ENCODE results near the gene TPSAB1. TPM values are rescaled to one million over a fixed set of nuclear protein-coding genes. Genes with fewer than 3 reads are reported as not detected.

The TPSAB1 gene
- total RNA-seq, 5 donors from 2014 or later (not counting 1 experiment from before 2014, with no cell fraction given): 0.39 to 1.6 (median 1.2) TPM; not detected in 2

GRCh38 chr16:1291576-1291974, 51.1 kb downstream of the TPSAB1 start:
- Histone ChIP-seq H3K9me3 (no peaks in the 10 kb centered on the region), H3K36me3 (ENCODE audit: control insufficient read depth in 2 of 2, extremely low read depth in 1 of 2, insufficient read depth in 1 of 2, low read length in 1 of 2) (no peaks in the 10 kb centered on the region), H3K4me3 (ENCODE audit: control insufficient read depth in 1 of 2, extremely low read depth in 1 of 2, low read length in 1 of 2) (no peak overlapping the region), H3K27ac (ENCODE audit: low read length) (no peak overlapping the region), H3K27me3 (replicated peaks in 1 of 2; ENCODE audit: control insufficient read depth in 2 of 2, extremely low read depth in 1 of 2, insufficient read depth in 2 of 2, low read length in 1 of 2) (peaks cover 5 to 77% of the 10 kb centered on the region in 2 experiments), H3K4me1 (ENCODE audit: control insufficient read depth in 1 of 2, extremely low read depth in 1 of 2, insufficient read depth in 2 of 2, low read length in 2 of 2) (peaks cover 0 to 10% of the 10 kb centered on the region in 2 experiments)
- H3K4me1 Mint-ChIP-seq: peaks cover 0 to 2% (median 0%) of the 10 kb centered on the region in 3 donors
- ChIA-PET CTCF (interaction anchor here in 1 of 2 donors (0.7 kb wide), 1 partner anchor 951 kb away, joined by 5 read pairs; no protein-coding TSS in a partner anchor), POLR2A (no interaction called here)
- no peaks in the 10 kb centered on the region for H3K36me3 Mint-ChIP-seq
- DNase-seq: no peak
- peaks cover 30 to 61% of the 10 kb centered on the region in 2 donors for H3K27me3 Mint-ChIP-seq
- no peak overlapping the region for H3K27ac Mint-ChIP-seq
- H3K4me3 Mint-ChIP-seq: no peak overlapping the region
- ATAC-seq (replicated peaks in 1 of 4): no peak
- 66% methylated on average over 17 of the region's 17 CpGs for WGBS (ENCODE audit: insufficient coverage)
- no peaks in the 10 kb centered on the region for H3K9me3 Mint-ChIP-seq

Other genes starting within 250 kb of the TPSAB1 start
- gene SSTR5, start 168.0 kb upstream of the TPSAB1 start, total RNA-seq: not detected
- not detected for gene C1QTNF8, start 144.5 kb upstream of the TPSAB1 start, total RNA-seq
- gene CACNA1H, start 87.6 kb upstream of the TPSAB1 start, total RNA-seq: 1 to 10 TPM; 3.4 to 8.2 (median 4.8) TPM
- not detected for gene TPSG1, start 15.4 kb upstream of the TPSAB1 start, total RNA-seq
- gene TPSB2, start 10.5 kb upstream of the TPSAB1 start, total RNA-seq: 1 to 10 TPM in 1 of 5 donors, under 1 TPM in 3, not detected in 1; 0.32 to 4.3 (median 0.52) TPM
- gene TPSD1, start 15.4 kb downstream of the TPSAB1 start, total RNA-seq: under 1 TPM in 4 of 5 donors, not detected in 1; 0.28 to 0.40 (median 0.31) TPM
- gene UBE2I, start 68.9 kb downstream of the TPSAB1 start, total RNA-seq: 100 to 1,000 TPM; 173 to 247 (median 190) TPM
- 10 to 100 TPM in 4 of 5 donors, 1 to 10 TPM in 1; 9.1 to 12.8 (median 12.7) TPM for gene BAIAP3, start 92.9 kb downstream of the TPSAB1 start, total RNA-seq
- gene TSR3, start 111.2 kb downstream of the TPSAB1 start, total RNA-seq: 10 to 100 TPM; 25.4 to 53.1 (median 48.1) TPM
- 10 to 100 TPM; 42.6 to 66.5 (median 63.1) TPM for gene GNPTG, start 111.2 kb downstream of the TPSAB1 start, total RNA-seq
- 100 to 1,000 TPM in 3 of 5 donors, 10 to 100 TPM in 2; 85.3 to 131 (median 113) TPM for gene UNKL, start 174.0 kb downstream of the TPSAB1 start, total RNA-seq
- gene UQCC4, start 180.0 kb downstream of the TPSAB1 start, total RNA-seq: 10 to 100 TPM in 3 of 5 donors, 1 to 10 TPM in 2; 8.4 to 12.9 (median 10.8) TPM
- 1 to 10 TPM in 2 of 5 donors, under 1 TPM in 3; 0.36 to 1.6 (median 0.90) TPM for gene PERCC1, start 190.4 kb downstream of the TPSAB1 start, total RNA-seq
- 1 to 10 TPM; 2.5 to 9.3 (median 6.5) TPM for gene CCDC154, start 203.9 kb downstream of the TPSAB1 start, total RNA-seq
- gene CLCN7, start 234.3 kb downstream of the TPSAB1 start, total RNA-seq: 100 to 1,000 TPM in 3 of 5 donors, 10 to 100 TPM in 2; 77.1 to 141 (median 114) TPM
- gene PTX4, start 248.2 kb downstream of the TPSAB1 start, total RNA-seq: under 1 TPM in 1 of 5 donors, not detected in 4; 0.26 TPM

All from T-cell (primary cell).